GM21619 (cell line): ENCODE results near the gene SGCB.

ENCODE experiments used
- ATAC-seq: cut with Tn5 transposase; IDR thresholded peaks from one replicate; pipeline ENCODE4 v1.9.1; 2021; ENCODE audit not compliant: unreplicated experiment

The SGCB gene

DNA sequence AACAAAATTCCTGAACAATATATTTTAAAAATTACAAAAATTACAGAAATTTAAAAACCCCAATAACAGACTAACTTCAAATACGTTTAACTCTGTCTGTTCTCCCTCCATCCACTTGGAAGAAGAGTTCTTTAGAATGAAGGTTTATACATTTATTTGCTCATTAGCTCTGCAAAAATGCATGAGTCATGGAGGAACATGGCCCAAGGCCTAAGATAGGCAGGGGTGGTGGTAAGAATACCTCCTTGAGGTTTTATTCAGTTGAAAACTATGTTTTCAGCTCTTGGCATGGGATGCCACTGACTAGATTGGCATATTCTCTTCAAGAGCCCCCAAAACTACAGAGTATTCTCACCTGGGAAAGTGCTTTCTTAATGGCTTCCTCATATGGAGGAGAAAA is 9.1 kb downstream of the SGCB start:
- ATAC-seq = no peak

DNA sequence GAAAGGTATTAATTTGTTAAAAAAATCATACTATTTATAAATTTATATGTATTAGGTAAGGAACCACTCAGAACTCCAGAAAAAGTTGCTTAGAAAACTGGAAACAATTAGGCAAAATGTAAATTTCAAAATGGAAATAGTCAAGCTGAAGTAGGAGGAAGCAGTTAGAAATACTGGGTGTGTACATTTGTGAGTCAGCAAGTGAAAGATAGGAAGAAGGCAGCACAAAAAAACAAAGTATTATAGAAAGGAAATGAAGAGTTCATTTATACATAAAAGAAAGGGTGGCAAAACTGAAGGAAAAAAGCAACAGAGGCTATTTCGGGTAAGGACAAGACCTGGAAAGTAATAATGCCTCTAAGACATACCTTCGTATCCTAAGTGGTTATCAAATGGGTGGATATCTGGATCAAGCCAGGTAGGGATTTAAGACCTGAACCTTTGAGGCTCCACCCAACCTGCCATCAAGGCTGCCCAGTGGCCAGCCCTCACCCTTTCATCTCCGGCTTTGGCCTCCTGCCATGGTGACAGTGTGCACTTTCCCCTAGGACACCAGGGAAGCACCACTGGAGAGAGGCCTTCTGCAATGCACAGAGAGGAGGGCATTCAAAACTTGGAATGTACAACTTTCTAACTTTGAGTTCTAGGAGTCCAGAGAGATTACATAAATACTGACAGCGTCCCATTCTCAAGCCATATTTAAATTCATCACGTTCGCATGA is 18.0 kb downstream of the SGCB start, which contains the start of gene LRRC66:
Gene LRRC66 (minus strand): TSS at position 428 of the 722 bp plus-strand sequence. CDS start 2,750 bp downstream, outside the sequence.
- no peak for ATAC-seq

DNA sequence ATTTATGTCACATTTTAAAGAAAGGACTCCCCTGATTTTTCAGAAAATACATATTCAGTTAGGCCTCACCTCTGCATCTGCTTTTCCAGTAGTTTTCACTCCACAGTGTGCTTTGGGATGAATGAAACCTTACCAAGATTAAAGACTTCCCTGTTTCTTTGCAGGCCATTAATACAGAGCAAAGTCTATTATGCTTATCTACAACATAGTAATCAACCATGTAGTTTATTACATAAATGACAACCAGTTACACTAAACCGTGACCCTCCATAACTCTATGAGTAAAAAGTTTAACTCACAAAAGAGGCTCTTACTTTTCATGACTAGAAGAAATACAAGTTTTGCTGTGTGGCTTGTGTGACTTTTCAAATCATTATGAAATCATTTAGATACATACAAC is 20.3 kb downstream of the SGCB start:
- no peak for ATAC-seq

- ATAC-seq = no peak
These were observed 21.1 kb downstream of the SGCB start for GRCh38 chr4:52016981-52017380.

DNA sequence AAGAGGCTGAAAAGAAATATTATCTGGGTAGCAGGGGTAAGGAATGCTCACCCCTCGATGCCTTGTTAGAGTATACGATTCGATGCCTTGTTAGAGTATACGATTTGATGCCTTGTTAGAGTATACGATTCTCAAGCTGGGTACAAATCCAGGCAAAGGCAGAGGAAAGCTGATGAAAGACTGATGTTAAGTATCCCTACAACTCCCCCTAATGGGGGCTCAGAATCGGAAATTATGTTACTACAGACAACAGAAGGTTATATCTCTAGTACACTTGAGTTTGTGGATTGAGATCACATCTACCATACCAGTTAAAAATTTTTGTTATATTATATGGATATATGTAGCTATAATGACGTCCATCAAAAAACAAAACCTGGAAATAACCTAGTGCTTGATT is 22.7 kb downstream of the SGCB start:
- no peak for ATAC-seq

GRCh38 chr4:52014903-52015302 is 23.2 kb downstream of the SGCB start:
- ATAC-seq = no peak

GRCh38 chr4:52012651-52013050 is 25.4 kb downstream of the SGCB start:
- ATAC-seq = no peak

DNA sequence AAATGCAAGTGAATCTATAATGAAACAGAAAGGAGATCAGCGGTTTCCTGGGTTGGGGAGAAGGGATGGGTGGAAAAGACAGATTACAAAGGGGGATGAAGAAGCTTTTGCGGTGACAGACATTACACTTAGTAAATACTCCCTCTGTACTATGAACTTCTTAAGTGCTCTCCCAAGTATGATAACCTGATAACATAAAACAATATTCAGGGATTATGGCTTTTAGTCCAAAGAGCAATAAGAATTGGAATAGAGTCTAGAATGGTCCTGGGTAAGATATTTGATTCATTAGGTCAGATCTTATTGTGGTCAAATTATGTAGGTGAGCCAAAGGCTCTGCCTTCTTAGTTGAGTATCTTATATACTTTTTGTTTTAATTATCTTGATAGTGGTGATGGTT is 27.1 kb downstream of the SGCB start:
- ATAC-seq = no peak

DNA sequence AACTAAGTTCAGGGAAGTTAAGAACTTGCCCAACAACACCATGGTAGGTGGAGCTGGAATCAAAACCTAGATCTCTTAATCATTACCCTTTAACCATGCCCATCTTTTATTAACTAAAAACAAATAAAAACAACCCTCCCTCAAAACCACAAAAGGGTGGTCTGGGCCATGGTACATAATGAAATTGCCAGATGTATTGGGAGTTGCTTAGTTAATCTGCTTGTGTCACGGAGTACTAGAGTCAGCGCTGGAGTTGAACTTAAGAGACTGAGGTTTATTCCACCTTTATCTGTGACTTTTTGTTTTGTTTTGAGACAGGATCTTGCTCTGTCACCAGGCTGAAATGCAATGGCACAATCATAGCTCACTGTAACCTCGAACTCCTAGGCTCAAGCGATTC is 31.2 kb downstream of the SGCB start:
- ATAC-seq = no peak

- no peak for ATAC-seq
These were observed 32.4 kb downstream of the SGCB start for GRCh38 chr4:52005604-52006273.

DNA sequence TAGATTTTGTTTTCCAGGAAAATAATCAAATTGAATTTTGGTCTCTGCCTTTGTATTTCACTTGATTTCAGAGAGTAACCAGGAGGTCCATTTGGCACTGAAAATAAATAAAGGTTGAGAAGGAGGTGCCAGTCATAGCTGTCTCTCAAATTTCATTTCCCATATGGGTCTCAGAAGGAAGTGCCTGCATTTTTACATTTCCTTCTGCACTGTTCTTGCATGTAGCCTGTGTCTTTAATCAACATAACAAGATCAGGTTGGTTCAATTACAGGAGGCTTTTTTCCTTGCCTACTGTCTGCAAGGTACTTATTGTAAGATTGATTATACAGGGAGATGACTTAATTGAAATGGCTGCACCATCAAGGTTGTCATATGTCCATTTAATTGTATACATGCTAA is 33.7 kb downstream of the SGCB start:
- no peak for ATAC-seq

DNA sequence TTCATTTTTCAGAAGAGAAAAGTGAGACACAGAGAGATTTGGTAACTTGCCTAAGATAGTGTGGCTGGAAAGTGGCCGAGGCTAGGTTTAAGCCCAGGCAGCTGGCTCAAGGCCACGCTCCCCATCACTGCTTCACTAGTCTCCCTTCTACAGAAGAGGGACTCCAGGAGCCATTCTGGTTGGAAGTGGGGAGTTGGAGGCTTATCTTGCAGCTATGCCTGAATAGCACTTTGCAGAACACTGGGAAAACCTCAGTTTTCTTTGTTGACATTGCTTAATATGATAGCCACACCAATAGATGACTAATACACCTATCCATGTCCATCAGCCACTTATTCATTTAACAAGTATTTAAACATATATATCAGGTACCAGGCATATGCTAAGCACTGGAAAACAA is 36.5 kb downstream of the SGCB start:
- no peak for ATAC-seq

GRCh38 chr4:51999250-51999649 is 38.8 kb downstream of the SGCB start:
- no peak for ATAC-seq

DNA sequence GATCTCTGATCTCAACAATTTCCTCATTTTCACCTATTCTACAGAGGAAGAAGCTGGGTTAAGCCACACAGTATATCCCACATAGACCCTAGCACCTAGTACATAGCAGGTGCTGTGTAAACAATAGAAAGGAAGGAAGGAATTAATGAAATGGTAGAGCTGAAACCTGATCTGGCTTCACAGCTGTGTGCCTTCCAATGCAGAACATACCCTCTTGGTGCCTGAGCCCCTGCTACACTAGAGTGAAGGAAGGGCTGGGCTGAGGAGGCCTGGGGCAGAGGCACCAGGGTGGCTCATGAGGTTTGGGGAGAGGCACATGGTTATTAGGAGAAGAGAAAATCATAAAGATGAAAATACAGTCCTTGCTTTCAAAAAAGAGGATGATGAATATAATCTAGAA is 39.3 kb downstream of the SGCB start:
- no peak for ATAC-seq

- no peak for ATAC-seq
These were observed 40.5 kb downstream of the SGCB start for GRCh38 chr4:51997647-51998046.

DNA sequence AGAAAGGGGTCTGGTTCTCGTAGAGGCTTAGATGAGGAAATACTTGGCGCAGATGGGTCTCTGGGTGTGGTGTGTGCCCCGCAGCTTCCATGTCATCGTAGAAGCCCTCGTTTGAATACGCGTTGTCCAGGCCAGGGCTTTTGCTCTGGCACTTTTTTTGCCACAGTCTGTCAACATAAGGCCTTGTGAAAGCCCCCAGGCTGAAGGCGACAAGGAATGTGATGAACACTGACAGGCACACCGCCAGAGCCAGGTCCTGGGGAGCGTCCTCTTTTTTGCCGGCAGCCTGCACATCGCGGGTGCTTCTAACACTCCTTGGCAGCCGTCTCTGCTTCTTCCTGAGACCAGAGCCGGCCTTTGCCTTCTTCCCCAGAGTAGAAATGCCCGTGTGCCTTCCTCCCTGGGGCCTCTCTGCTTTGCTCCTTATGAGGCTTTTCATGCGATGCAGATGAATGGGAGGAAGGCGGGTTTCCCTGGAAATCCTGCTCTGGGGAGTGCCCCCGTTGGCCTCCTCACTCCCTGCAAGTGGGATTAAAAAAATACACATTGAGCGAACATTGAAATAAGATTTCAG is 42.4 kb downstream of the SGCB start:
- no peak for ATAC-seq
